ENCODE results near the gene NR6A1.

- TF ChIP-seq CTCF (IDR thresholded peaks at IDR 0.05; ENCODE audit: insufficient read depth, low read length) (no peak), GABPA (IDR thresholded peaks at IDR 0.05; ENCODE audit: low read depth) (no peak), REST (IDR thresholded peaks at IDR 0.05; ENCODE audit: insufficient replicate concordance, low read depth) (no peak), POLR2AphosphoS5 (IDR thresholded peaks at IDR 0.05; ENCODE audit: low read depth) (no peak), SPI1 (IDR thresholded peaks at IDR 0.05; ENCODE audit: borderline replicate concordance, low read depth) (no peak)
Measured at GRCh38 chr9:124514874-124515273, 256.2 kb downstream of the NR6A1 start.

All from HL-60 (cell line).